Measurements from ENCODE around the gene NCAM1.

Gene NCAM1

DNA sequence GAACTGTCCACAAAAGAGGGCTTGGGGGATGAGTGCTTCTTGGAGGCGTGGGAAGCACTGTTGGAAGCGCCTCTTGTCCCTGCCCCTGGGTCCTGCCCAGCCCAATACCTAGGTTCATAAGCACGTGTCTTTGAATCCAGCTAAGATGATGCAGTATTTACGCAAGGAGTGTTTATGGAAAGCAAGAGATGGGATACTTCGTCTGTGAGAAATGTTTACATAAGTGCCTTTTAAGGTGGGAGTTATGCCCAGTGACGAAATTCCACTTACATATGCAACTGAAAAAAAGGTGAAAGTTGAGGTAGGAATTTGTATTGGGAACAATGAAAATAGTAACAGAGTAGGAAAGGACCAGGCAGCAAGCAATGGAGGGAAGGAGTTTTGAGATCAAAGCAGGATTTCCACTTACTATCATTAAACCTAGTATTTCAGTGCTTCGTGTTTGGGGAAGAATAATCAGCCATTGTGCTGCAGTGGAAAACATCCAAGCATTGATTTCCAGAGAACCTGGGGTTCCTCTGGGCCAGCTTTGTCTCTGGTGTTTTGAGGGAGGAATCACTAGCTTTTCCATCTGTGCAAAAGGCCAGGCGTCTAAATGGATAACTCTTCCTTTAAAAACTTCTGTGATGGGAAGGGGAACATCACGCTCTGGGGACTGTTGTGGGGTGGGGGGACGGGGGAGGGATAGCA, 237.9 kb downstream of the NCAM1 start:
- DNase-seq (ENCODE audit: low read depth in 2 of 2, low spot score in 1 of 2): no peak

DNA sequence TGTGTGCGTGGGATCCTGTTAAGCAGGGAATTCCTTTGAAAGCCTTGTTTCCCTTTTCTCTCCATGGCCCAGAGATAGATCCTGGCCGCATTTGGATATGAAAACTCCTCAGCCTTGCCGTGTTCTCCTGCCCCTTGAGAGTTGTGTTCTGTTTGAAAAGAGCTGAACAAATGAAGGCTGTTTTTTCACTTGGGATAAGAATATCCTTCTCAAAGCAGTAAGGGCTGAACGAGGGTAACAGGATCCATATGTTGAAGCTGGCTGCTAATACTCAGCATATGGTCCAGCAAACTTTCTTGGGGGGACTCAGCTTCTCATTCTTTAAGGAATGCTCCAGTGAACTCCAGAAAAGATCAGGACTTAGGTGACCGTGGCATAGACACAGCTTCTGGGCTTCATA, 238.6 kb downstream of the NCAM1 start:
- DNase-seq (ENCODE audit: low read depth in 2 of 2, low spot score in 1 of 2): no peak

GRCh38 chr11:113201054-113201818, 240.0 kb downstream of the NCAM1 start:
- DNase-seq (ENCODE audit: low read depth in 2 of 2, low spot score in 1 of 2): no peak

DNA sequence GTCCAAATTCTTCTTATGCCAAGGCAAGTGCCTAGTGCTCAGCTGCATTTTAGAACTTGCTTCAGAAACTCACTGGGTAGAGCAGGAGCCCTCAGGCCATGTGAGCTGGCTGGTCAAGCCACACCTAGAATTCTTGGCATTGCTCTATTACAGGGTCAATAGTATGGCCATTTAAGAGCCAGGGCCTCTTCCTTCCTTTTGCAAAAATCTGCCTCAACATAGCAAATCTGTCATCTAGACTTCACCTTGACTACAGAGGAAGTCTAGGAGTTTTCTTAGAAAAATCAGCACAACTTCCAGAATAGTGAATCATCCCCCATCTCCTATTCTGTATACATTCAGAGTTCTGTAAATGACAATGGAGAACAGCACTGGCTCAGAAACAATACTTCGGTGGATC, 241.2 kb downstream of the NCAM1 start:
- no peak for DNase-seq (ENCODE audit: low read depth in 2 of 2, low spot score in 1 of 2)

DNA sequence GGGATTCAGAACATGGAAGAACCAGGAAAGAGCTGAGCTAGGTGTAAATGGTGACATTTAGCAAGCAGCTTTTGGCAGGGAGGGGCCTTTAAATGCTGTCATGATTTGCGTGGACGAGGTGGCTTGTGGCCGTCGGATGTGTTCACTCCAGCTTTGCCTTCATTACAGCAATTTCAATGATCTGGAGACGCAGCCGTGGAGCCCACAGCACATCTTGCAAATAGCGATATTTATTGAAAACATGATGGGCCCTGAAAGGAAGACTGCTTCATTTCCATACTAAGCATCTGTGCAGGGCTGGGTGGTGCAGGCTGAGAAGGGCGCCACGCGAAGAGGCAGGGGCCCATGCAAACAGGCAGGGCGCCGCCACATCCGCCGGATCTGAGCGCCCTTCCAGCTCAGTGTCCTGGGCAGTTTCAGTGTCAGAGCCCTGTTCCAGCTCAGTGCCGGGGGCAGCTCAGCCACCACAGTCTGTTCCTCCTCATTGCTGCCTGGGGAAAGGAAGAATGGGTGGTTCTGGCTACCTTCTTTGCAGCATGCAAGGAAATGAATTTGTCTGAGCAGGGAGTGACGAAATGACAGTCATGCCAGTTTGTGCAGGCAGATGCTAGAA, 242.0 kb downstream of the NCAM1 start:
- DNase-seq (ENCODE audit: low read depth in 2 of 2, low spot score in 1 of 2): no peak

DNA sequence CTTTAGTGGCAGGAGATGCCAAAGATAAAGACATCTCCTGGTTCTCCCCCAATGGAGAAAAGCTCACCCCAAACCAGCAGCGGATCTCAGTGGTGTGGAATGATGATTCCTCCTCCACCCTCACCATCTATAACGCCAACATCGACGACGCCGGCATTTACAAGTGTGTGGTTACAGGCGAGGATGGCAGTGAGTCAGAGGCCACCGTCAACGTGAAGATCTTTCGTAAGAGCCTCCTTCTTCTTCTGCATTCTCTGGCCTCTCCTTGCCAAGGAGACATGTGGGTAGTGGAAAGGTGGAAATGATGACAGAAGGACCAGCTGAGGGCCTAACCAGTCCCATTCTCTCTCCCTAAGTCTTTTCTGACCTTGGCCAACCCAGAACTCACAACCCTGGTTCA, 243.1 kb downstream of the NCAM1 start:
- no peak for DNase-seq (ENCODE audit: low read depth in 2 of 2, low spot score in 1 of 2)

- DNase-seq (ENCODE audit: low read depth in 2 of 2, low spot score in 1 of 2): no peak
These were observed 252.3 kb downstream of the NCAM1 start for GRCh38 chr11:113213549-113213948.

- no peak for DNase-seq (ENCODE audit: low read depth in 2 of 2, low spot score in 1 of 2)
These were observed 261.0 kb downstream of the NCAM1 start for GRCh38 chr11:113222241-113222640.

DNA sequence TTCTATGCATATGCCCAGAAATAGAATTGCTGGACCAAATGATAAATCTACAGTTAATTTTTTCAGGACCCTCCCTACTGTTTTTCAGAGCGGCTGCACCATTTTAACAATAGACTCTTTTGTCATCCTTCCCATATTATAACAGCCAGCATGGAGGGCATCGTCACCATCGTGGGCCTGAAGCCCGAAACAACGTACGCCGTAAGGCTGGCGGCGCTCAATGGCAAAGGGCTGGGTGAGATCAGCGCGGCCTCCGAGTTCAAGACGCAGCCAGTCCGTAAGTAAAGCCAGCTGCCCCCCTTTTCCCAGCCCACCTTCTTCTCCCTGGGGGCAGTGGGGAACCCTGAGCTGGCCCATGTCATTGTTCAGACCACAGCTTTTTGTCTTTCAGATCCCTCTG, 273.7 kb downstream of the NCAM1 start:
- DNase-seq (ENCODE audit: low read depth in 2 of 2, low spot score in 1 of 2): no peak

DNA sequence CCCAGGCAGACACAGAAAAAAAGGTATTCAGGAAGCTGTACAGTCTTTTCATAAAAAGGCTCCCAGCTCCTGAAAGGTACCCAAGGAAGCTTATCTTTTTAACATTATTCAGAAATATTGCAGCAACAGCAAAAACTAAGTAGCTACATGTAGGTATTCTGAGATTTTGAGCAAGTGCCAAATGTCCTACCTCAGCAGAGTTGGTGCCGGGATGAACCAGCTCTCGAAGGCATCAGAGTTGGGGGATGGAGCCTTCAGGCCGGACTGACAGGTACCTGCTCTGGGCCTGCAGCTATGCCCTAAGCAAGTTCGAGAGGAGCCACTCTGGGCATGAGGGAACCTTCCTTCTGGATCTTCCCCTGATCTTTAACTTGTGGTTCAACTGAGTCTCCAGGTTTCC, 276.0 kb downstream of the NCAM1 start:
- no peak for DNase-seq (ENCODE audit: low read depth in 2 of 2, low spot score in 1 of 2)

DNA sequence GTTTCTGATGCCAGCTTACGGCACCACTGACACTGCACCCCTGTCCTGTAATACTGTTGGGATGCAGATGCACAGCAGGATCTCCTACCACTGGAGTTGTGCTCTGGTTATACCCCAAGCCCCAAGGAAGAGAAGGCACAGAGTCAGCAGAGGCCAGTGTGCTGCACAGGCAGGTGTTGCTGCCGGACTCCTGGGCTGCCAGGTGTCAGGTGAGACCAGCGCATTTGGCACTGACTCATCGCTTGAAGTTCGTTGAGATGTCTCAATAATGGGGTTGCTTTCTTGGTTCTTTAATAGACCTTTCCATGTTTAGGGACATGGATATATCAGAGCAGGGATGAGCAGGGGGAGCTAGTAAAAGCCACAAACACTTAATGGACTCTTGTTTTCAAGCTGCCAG, 277.5 kb downstream of the NCAM1 start:
- DNase-seq (ENCODE audit: low read depth in 2 of 2, low spot score in 1 of 2): no peak

GRCh38 chr11:113240389-113240788, 279.2 kb downstream of the NCAM1 start:
- DNase-seq (ENCODE audit: low read depth in 2 of 2, low spot score in 1 of 2): no peak

DNA sequence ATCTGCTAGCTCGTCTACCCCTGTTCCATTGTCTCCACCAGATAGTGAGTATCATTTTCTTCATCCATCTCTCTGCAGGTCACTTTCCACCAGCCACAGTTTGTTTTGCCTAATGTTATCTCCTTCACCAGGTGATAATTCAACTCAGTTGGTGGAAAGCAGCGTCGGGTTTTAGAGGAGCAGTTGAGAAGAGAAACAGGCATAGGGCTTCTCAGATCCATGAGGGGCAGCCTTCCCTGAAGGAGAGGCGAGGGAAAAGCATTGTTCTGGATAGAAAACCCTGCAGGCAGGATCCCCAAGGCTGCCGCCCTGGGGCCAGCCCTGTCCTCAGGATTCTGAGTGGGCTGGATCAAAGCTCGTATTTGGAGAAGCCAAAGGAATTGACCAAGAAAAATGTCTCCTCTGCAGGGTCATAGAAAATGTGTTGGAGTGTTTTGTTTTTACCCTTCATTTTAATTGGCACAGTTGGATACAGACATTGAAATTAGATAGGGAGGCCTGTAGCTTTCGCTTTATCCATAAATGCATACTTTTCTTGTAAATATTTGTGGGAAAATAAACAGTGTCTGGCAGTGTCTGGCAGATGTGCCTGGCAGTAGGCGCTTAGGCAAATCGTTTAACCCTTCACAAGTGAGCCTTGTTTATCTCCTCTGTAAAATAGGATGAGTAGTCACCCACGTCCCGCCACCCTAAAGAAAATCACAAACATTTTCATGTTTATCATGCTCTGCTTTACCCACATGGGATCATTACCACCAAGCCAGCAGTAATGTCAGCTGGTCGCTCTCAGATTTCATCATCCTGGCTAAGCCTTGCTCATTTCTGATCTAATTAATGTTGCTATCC, 279.8 kb downstream of the NCAM1 start:
- no peak for DNase-seq (ENCODE audit: low read depth in 2 of 2, low spot score in 1 of 2)

- DNase-seq (ENCODE audit: low read depth in 2 of 2, low spot score in 1 of 2): no peak
These were observed 280.4 kb downstream of the NCAM1 start for GRCh38 chr11:113241636-113242054.

- DNase-seq (ENCODE audit: low read depth in 2 of 2, low spot score in 1 of 2): no peak
These were observed 280.8 kb downstream of the NCAM1 start for GRCh38 chr11:113242060-113242459.

DNA sequence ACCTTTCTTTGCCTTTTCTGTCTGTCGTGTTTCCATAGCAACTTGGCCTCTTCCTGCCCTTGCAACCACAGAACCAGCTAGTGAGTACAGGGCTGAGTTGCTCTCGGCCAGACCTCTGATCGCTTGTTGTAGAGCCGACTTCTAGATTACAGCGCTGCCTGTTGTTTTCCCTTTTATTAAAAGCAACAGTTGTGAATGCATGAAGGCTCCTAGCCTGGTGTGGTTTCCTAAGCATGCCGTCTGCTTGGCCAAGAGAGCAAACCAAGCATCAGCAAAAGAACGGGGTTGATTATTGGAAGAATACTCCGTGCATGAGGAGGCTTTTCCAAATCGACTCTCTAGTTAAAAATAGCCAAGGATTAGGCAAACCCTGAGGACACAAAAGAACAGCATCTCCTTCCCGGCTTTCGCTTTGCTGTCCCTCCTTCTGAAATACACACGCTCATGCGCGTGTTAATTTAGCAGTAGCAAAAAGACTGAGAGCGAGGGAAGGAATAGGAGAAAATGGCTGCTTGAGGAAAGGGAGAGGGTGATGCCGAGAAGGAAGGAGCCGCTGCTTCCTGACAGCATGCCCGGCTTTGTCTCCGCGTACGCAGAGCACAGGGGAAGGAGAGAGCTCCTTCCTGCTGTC, 281.7 kb downstream of the NCAM1 start:
- no peak for DNase-seq (ENCODE audit: low read depth in 2 of 2, low spot score in 1 of 2)

DNA sequence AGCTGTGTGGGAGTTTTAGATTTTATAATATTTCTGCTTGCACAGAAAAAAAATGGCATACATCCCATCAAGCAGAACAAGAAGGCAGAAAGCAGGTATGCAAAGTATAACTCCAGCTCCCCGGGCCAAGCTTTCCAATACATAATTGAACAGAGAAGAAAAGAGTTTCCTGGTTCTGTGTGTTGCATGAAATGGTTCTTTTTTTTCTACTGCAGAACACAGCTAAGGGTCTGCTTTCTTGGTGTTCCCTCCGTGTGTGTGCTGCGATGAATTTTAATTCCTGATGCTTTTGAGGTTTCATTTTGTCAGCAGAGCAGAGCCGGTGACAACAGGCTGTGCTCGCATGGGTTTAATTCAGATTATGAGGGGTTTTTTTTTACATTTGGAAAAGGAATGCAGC, 282.5 kb downstream of the NCAM1 start:
- no peak for DNase-seq (ENCODE audit: low read depth in 2 of 2, low spot score in 1 of 2)

DNA sequence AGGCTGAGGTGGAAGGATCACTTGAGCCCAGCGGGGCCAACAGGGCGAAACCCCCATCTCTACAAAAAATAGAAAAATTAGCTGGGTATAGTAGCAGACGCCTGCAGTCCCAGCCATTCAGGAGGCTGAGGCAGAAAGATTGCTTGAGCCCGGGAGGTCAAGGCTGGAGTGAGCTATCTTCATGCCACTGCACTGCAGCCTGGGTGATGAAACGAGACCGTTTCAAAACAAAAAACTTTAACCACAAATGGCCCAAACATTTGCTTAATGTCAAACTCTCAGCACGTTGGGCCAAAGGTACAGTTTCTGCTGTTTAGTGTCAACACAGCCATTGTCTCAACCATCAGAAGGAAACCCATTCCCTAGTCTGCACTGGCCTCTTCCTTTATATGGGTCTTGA, 284.0 kb downstream of the NCAM1 start:
- no peak for DNase-seq (ENCODE audit: low read depth in 2 of 2, low spot score in 1 of 2)

DNA sequence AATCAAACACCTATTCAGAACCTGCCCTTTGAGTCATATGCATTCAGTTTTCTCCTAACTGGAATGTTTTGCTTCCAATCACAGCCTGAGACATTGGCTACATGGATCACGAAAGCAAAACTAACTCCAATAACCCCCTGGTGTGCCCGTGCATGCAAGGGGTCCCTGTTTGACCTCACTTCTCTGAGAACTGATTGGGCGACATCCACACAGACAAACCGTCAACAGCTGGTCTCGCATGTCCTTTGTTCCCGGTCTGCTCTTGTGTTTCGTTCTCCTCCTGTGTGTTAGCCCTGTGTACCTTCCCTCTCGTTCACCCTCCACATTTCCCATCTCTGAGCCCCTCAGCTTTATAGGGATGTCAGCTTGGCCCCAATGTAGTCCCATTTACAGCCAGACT, 286.0 kb downstream of the NCAM1 start:
- DNase-seq (ENCODE audit: low read depth in 2 of 2, low spot score in 1 of 2): no peak

DNA sequence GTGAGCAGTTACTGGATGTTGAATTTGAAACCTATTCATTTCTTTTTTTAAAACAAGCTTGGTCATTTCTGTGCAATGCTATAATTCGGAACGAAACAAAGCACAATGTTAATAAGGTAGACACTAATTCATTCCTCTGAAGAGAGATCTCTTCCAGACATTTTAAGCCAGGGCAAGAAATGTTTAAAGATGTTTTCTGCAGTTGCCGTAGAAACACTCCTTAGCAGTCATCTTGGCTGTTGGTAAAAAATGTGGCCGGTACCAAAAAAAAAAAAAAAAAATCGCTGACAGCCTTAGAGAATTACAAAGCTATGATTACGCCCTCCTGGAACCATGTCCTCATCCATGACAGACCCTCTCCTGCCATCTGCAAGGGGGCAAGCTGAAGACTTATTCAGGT, 286.7 kb downstream of the NCAM1 start:
- no peak for DNase-seq (ENCODE audit: low read depth in 2 of 2, low spot score in 1 of 2)

All from stimulated activated CD8-positive, alpha-beta memory T cell treated with anti-CD3 and anti-CD28 coated beads, Interleukin-4, amount 100 ng/mL, for 4 hours (primary cell).